SK-N-SH treated with all-trans-retinoic acid at 6 μM for 48 hours (cell line): ENCODE data around the gene ADORA1.

Experiments
- BACH2 ChIP-seq: fragments of 250-450 bp; sonication (Bioruptor Pico); IDR thresholded peaks from 2 replicates; pipeline ENCODE4 v1.9.0; 2021; ENCODE audit warnings: mild to moderate bottlenecking, borderline replicate concordance
- ESRRG ChIP-seq: fragments of 250-450 bp; sonication (Bioruptor Pico); IDR thresholded peaks from 2 replicates; pipeline ENCODE4 v1.6.1; 2021; ENCODE audit warnings: mild to moderate bottlenecking
- ISL1 ChIP-seq: fragments of 250-450 bp; sonication (Bioruptor Pico); IDR thresholded peaks from 2 replicates; pipeline ENCODE4 v2.1.2; 2022; ENCODE audit warnings: mild to moderate bottlenecking, moderate library complexity
- PATZ1 ChIP-seq: fragments of 250-450 bp; sonication (Bioruptor Pico); IDR thresholded peaks from 2 replicates; pipeline ENCODE4 v1.8.0; 2020; ENCODE audit warnings: mild to moderate bottlenecking, moderate library complexity, borderline replicate concordance
- RARB ChIP-seq: fragments of 250-450 bp; sonication (Bioruptor Pico); IDR thresholded peaks from 2 replicates; pipeline ENCODE4 v1.8.0; 2021; ENCODE audit warnings: mild to moderate bottlenecking, moderate library complexity
- SNAI2 ChIP-seq: fragments of 250-450 bp; sonication (Bioruptor Pico); IDR thresholded peaks from 2 replicates; pipeline ENCODE4 v1.5.0; 2020; ENCODE audit warnings: mild to moderate bottlenecking, moderate library complexity
- TCF4 ChIP-seq: fragments of 250-450 bp; sonication (Bioruptor Pico); IDR thresholded peaks from 2 replicates; pipeline ENCODE4 v1.8.0; 2021; ENCODE audit warnings: mild to moderate bottlenecking, moderate library complexity, borderline replicate concordance
- TOX ChIP-seq: fragments of 250-450 bp; sonication (Bioruptor Pico); IDR thresholded peaks from 2 replicates; pipeline ENCODE4 v1.8.0; 2021; ENCODE audit warnings: mild to moderate bottlenecking, moderate library complexity, borderline replicate concordance
- ZFP30 ChIP-seq: fragments of 450-650 bp; formaldehyde crosslinking; IDR thresholded peaks from 2 replicates; pipeline ENCODE4 v1.5.0; 2022; ENCODE audit warnings: mild to moderate bottlenecking, moderate library complexity
- ZNF565 ChIP-seq: fragments of 450-650 bp; formaldehyde crosslinking; conservative IDR thresholded peaks from 2 replicates; pipeline ENCODE4 v1.5.0; 2020; ENCODE audit warnings: low read depth, mild to moderate bottlenecking, moderate library complexity
- ZNF70 ChIP-seq: fragments of 450-650 bp; formaldehyde crosslinking; IDR thresholded peaks from 2 replicates; pipeline ENCODE4 v1.5.0; 2020; ENCODE audit warnings: mild to moderate bottlenecking, moderate library complexity
- TF ChIP-seq, protein P1 (sequence below): fragments of 250-450 bp; sonication (Bioruptor Pico); IDR thresholded peaks from 2 replicates; pipeline ENCODE4 v1.5.1; 2020; ENCODE audit warnings: low read depth, mild to moderate bottlenecking, moderate library complexity
- TF ChIP-seq, protein P2 (sequence below): fragments of 250-450 bp; sonication (Bioruptor Pico); IDR thresholded peaks from 2 replicates; pipeline ENCODE4 v1.5.1; 2021; ENCODE audit warnings: mild to moderate bottlenecking, moderate library complexity

DNA sequence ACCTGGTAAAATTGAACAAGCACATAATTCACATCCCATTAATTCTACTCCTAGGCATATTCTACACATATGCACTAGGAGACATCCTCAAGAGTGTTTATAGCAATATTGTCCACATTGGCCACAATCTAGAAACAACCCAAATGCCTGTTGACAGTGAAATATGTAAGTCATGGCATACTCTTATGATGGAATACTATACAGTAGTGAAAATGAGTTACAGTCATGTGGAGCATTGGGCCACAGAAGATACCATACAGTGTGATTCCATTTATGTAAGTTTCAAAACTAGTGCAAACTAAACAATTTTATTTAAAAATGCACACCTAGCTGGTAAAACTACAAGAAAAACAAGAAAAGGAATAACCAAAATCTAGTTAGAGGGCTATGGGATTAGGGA lies 82.8 kb downstream of the ADORA1 start:
- no peak for TF ChIP-seq ESRRG (CRISPR knock-in tag)
- no peak for TF ChIP-seq ISL1 (CRISPR knock-in tag)
- TF ChIP-seq SNAI2 (CRISPR knock-in tag) = no peak
- no peak for TF ChIP-seq ZFP30 (CRISPR knock-in tag)
- TF ChIP-seq ZNF565 (CRISPR knock-in tag) = no peak
- TF ChIP-seq TCF4 = no peak
- TF ChIP-seq RARB (CRISPR knock-in tag) = no peak
- TF ChIP-seq ZNF70 (CRISPR knock-in tag) = no peak
- TF ChIP-seq PATZ1 (CRISPR knock-in tag) = no peak
- TF ChIP-seq, protein P1, sequence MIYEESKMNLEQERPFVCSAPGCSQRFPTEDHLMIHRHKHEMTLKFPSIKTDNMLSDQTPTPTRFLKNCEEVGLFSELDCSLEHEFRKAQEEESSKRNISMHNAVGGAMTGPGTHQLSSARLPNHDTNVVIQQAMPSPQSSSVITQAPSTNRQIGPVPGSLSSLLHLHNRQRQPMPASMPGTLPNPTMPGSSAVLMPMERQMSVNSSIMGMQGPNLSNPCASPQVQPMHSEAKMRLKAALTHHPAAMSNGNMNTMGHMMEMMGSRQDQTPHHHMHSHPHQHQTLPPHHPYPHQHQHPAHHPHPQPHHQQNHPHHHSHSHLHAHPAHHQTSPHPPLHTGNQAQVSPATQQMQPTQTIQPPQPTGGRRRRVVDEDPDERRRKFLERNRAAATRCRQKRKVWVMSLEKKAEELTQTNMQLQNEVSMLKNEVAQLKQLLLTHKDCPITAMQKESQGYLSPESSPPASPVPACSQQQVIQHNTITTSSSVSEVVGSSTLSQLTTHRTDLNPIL = no peak
- no peak for TF ChIP-seq TOX (CRISPR knock-in tag)
- TF ChIP-seq, protein P2, sequence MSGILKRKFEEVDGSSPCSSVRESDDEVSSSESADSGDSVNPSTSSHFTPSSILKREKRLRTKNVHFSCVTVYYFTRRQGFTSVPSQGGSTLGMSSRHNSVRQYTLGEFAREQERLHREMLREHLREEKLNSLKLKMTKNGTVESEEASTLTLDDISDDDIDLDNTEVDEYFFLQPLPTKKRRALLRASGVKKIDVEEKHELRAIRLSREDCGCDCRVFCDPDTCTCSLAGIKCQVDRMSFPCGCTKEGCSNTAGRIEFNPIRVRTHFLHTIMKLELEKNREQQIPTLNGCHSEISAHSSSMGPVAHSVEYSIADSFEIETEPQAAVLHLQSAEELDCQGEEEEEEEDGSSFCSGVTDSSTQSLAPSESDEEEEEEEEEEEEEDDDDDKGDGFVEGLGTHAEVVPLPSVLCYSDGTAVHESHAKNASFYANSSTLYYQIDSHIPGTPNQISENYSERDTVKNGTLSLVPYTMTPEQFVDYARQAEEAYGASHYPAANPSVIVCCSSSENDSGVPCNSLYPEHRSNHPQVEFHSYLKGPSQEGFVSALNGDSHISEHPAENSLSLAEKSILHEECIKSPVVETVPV (CRISPR knock-in tag) = no peak
- TF ChIP-seq BACH2 = no peak
